ENCODE data around the gene SETBP1.
A peak's percentile ranks its signal among the peaks of the same experiment; 100 is the strongest.

Gene SETBP1

GRCh38 chr18:45019469-45019868 is 338.8 kb downstream of the SETBP1 start:
- Histone ChIP-seq H3K9ac (ENCODE audit: low read length) (no peak overlapping the region), H4K20me1 (ENCODE audit: insufficient read depth, low read length) (no peaks in the 10 kb centered on the region), H3K9me3 (ENCODE audit: low read length) (no peaks in the 10 kb centered on the region), H3K4me2 (ENCODE audit: low read length) (no peak overlapping the region), H3K9me2 (ENCODE audit: low read depth, low read length) (no peaks in the 10 kb centered on the region), H3K4me3 (ENCODE audit: low read depth, low read length, poor library complexity, severe bottlenecking) (no peak overlapping the region), H3K79me2 (ENCODE audit: insufficient read depth, low read length) (no peaks in the 10 kb centered on the region), H3K27me3 (ENCODE audit: insufficient read depth, low read length) (no peaks in the 10 kb centered on the region), H3K27ac (ENCODE audit: low read depth, low read length, poor library complexity, severe bottlenecking) (no peak overlapping the region), H2AFZ (ENCODE audit: low read length) (no peak overlapping the region), H3F3A (ENCODE audit: insufficient read depth, low read length) (no peaks in the 10 kb centered on the region), H3K4me1 (ENCODE audit: insufficient read depth, low read length, severe bottlenecking) (no peaks in the 10 kb centered on the region), H3K36me3 (ENCODE audit: insufficient read depth, low read length) (no peaks in the 10 kb centered on the region)
- TF ChIP-seq CTCF (IDR thresholded peaks at IDR 0.05; ENCODE audit: low read length), result no peak

- no peak overlapping the region for H3K4me2 ChIP-seq (ENCODE audit: low read length)
- no peak overlapping the region for H3K4me3 ChIP-seq (ENCODE audit: low read depth, low read length, poor library complexity, severe bottlenecking)
- H3K36me3 ChIP-seq (ENCODE audit: insufficient read depth, low read length), result no peaks in the 10 kb centered on the region
- no peaks in the 10 kb centered on the region for H4K20me1 ChIP-seq (ENCODE audit: insufficient read depth, low read length)
- H3K27me3 ChIP-seq (ENCODE audit: insufficient read depth, low read length), result no peaks in the 10 kb centered on the region
- H3K9me3 ChIP-seq (ENCODE audit: low read length), result no peaks in the 10 kb centered on the region
- no peak overlapping the region for H3K27ac ChIP-seq (ENCODE audit: low read depth, low read length, poor library complexity, severe bottlenecking)
- no peak overlapping the region for H2AFZ ChIP-seq (ENCODE audit: low read length)
- TF ChIP-seq CTCF (IDR thresholded peaks at IDR 0.05; ENCODE audit: low read length), result no peak
- TF ChIP-seq EZH2 (IDR thresholded peaks at IDR 0.05; ENCODE audit: borderline replicate concordance, low read length), result no peak
- no peaks in the 10 kb centered on the region for H3K79me2 ChIP-seq (ENCODE audit: insufficient read depth, low read length)
- H3K9me2 ChIP-seq (ENCODE audit: low read depth, low read length), result no peaks in the 10 kb centered on the region
- H3K4me1 ChIP-seq (ENCODE audit: insufficient read depth, low read length, severe bottlenecking), result no peaks in the 10 kb centered on the region
- no peak overlapping the region for H3K9ac ChIP-seq (ENCODE audit: low read length)
- no peaks in the 10 kb centered on the region for H3F3A ChIP-seq (ENCODE audit: insufficient read depth, low read length)
These were observed 342.8 kb downstream of the SETBP1 start for GRCh38 chr18:45023519-45023918.

GRCh38 chr18:45024357-45025088 is 343.8 kb downstream of the SETBP1 start:
- Histone ChIP-seq H3F3A (ENCODE audit: insufficient read depth, low read length) (no peaks in the 10 kb centered on the region), H4K20me1 (ENCODE audit: insufficient read depth, low read length) (no peaks in the 10 kb centered on the region), H3K4me1 (ENCODE audit: insufficient read depth, low read length, severe bottlenecking) (no peaks in the 10 kb centered on the region), H3K9me3 (ENCODE audit: low read length) (no peaks in the 10 kb centered on the region), H3K36me3 (ENCODE audit: insufficient read depth, low read length) (no peaks in the 10 kb centered on the region), H3K4me3 (ENCODE audit: low read depth, low read length, poor library complexity, severe bottlenecking) (no peak overlapping the region), H3K4me2 (ENCODE audit: low read length) (no peak overlapping the region), H2AFZ (ENCODE audit: low read length) (no peak overlapping the region), H3K27me3 (ENCODE audit: insufficient read depth, low read length) (no peaks in the 10 kb centered on the region), H3K9me2 (ENCODE audit: low read depth, low read length) (no peaks in the 10 kb centered on the region), H3K79me2 (ENCODE audit: insufficient read depth, low read length) (no peaks in the 10 kb centered on the region), H3K9ac (ENCODE audit: low read length) (no peak overlapping the region), H3K27ac (ENCODE audit: low read depth, low read length, poor library complexity, severe bottlenecking) (no peak overlapping the region)
- TF ChIP-seq EZH2 (IDR thresholded peaks at IDR 0.05; ENCODE audit: borderline replicate concordance, low read length) (no peak), CTCF (IDR thresholded peaks at IDR 0.05; ENCODE audit: low read length) (peak; percentile 38)
